Rectal smooth muscle tissue (tissue), 1 donor: ENCODE results near the gene MALL.
"Not testable (repeated sequence)": the region's sequence is repeated elsewhere in the genome, so short reads cannot be mapped to it uniquely, and the experiment has no call there.

Source experiments
- H3K27ac ChIP-seq: one replicate; pipeline ENCODE4 v1.7.0; 2013; ENCODE audit warnings: low read depth, low read length, inconsistent platforms
- H3K27me3 ChIP-seq: one replicate; pipeline ENCODE4 v1.7.0; 2013; ENCODE audit warnings: low read length; ENCODE audit not compliant: control insufficient read depth, insufficient read depth
- H3K36me3 ChIP-seq: one replicate; pipeline ENCODE4 v1.7.0; 2013; ENCODE audit warnings: low read length; ENCODE audit not compliant: control insufficient read depth, insufficient read depth
- H3K4me1 ChIP-seq: one replicate; pipeline ENCODE4 v1.7.0; 2013; ENCODE audit warnings: low read length; ENCODE audit not compliant: control insufficient read depth, insufficient read depth
- H3K4me3 ChIP-seq: one replicate; pipeline ENCODE4 v1.7.0; 2013; ENCODE audit warnings: low read length
- H3K9ac ChIP-seq: one replicate; pipeline ENCODE4 v1.7.0; 2013; ENCODE audit warnings: low read length

Gene MALL

GRCh38 chr2:110100880-110101279 lies 14.7 kb downstream of the MALL start:
- not testable (repeated sequence) for H3K27ac ChIP-seq, H3K4me1 ChIP-seq, H3K36me3 ChIP-seq, H3K27me3 ChIP-seq, H3K9ac ChIP-seq
- peak overlapping the region; percentile 9 for H3K4me3 ChIP-seq

GRCh38 chr2:110100480-110100879 lies 15.1 kb downstream of the MALL start:
- H3K4me1 ChIP-seq = peaks cover 3% of the 10 kb centered on the region
- no peak overlapping the region for H3K9ac ChIP-seq
- no peak overlapping the region for H3K27ac ChIP-seq
- H3K36me3 ChIP-seq = no peaks in the 10 kb centered on the region
- no peak overlapping the region for H3K4me3 ChIP-seq
- no peaks in the 10 kb centered on the region for H3K27me3 ChIP-seq

DNA sequence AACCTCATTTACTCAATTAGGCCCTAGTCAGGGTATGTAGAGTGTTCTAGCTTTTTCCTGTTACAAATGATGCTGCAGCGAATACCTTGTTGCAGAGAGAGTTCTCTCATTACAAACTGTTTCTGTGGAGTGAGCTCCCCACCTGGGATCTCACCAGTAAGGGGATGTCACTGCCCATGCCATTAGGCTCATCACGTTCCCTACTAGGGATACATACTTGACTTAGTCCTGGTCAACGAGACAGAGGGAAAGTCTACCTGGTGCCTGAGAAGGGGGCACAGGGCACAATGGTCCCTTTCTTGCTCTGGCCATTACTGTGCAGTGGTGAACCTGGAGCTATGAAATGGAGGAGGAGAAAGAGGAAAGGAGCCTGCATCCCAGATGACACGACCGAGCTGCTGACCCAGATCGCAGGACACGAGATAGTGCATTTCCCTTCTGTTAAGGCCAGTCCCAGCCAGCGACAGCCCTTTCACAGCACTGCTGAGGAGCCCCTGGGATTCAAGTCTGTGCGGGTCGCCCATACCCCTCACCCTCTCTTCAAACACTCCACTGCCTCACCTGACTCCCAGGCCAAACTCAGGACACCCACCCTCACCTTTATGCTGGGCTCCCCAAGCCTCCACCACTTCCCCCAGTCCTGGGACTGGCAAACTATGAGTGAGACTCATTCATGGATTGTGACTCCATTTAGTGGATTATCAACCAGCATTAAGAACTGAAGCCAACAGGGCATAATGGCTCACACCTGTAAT lies 16.0 kb downstream of the MALL start:
- Histone ChIP-seq H3K36me3 (no peaks in the 10 kb centered on the region), H3K4me3 (no peak overlapping the region), H3K4me1 (peaks cover 3% of the 10 kb centered on the region), H3K9ac (no peak overlapping the region), H3K27me3 (no peaks in the 10 kb centered on the region), H3K27ac (no peak overlapping the region)

DNA sequence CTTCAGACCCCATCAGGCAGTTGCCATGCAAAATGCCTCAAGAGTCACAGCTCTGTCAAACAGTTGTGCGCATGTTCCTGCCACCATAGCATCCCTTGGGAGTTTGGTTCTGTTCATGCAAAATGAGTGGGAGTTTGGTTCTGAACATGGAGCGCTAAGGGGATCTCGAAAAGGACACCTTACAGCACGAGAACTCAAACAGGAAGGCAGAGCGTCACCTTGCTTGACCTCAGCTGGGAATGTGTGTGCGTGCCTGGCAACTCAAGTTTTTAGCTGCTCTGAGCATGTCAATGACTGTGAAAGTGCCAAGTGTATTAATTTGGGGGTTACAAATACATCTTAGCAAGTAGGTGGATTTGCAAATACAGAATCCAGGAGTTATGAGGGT lies 16.6 kb downstream of the MALL start:
- Histone ChIP-seq H3K4me1 (peaks cover 3% of the 10 kb centered on the region), H3K9ac (no peak overlapping the region), H3K4me3 (no peak overlapping the region), H3K36me3 (no peaks in the 10 kb centered on the region), H3K27ac (no peak overlapping the region), H3K27me3 (no peaks in the 10 kb centered on the region)

GRCh38 chr2:110097506-110098220 lies 18.0 kb downstream of the MALL start:
- H3K27ac ChIP-seq = no peak overlapping the region
- H3K4me3 ChIP-seq = no peak overlapping the region
- no peaks in the 10 kb centered on the region for H3K36me3 ChIP-seq
- H3K27me3 ChIP-seq = no peaks in the 10 kb centered on the region
- H3K9ac ChIP-seq = no peak overlapping the region
- H3K4me1 ChIP-seq = peaks cover 3% of the 10 kb centered on the region

DNA sequence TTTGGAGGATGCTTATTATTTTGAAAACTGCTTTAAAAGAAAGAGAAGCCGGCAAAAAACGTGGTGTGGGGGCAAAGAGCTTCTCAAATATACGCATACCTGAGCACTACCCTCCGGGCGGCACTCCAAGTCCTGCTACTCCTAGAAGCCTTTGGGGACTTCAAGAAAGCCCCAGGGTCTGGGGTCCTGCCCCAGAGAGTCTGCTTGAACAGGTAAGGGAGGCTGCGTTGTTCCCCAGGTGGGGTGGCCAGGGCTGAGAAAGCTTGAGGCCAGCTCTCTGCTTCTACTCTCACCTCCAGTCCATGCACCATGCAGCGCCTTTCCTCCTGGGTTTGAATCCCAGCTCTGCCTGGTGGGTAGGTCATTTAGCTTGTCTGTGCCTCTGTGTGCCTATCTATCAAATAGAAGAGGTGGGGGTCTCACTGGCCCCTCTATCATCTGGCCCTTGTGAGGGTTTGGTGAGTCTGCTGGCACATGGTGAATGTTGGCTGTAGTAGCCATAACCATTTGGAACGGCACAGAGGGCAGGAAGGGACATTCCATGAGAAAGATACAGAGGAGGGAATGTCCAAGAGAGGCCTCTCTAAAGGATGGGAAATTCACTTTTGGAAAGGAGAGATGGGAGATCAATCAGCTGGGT lies 19.5 kb downstream of the MALL start:
- Histone ChIP-seq H3K4me3 (no peak overlapping the region), H3K27me3 (no peaks in the 10 kb centered on the region), H3K36me3 (no peaks in the 10 kb centered on the region), H3K9ac (no peak overlapping the region), H3K27ac (no peak overlapping the region), H3K4me1 (no peaks in the 10 kb centered on the region)

DNA sequence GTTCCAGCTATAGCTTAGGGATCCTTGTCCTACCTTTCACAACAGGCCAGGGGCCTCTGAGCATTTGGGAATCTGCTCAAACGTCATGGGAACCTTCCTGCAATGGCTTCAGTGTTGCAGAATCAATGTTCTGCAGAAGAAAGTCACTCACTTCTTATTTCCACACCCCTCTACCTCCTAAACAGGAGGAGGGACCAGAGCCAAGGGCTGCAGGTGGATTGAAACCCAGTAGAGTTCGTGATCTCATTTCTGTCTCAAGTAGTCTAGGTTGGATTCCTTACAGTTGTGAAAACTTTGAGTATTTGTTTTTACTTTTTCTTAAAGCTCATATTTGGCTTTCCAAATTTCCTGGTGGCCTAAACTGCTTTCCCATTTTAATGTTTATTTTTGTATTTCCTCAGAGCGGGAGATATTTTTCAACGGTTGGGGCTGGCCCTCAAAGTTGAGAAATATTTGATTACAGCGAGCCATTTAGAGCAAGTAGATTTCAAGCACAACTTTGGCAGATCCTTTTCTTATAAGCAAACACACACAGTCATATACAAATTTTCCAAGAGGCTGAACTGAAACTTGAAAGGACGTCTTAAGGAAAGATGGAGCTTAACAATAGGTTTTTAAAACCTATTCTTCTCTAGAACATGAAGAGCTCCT lies 20.6 kb downstream of the MALL start:
- H3K27me3 ChIP-seq, H3K4me3 ChIP-seq, H3K36me3 ChIP-seq, H3K9ac ChIP-seq, H3K27ac ChIP-seq, H3K4me1 ChIP-seq: not testable (repeated sequence)

DNA sequence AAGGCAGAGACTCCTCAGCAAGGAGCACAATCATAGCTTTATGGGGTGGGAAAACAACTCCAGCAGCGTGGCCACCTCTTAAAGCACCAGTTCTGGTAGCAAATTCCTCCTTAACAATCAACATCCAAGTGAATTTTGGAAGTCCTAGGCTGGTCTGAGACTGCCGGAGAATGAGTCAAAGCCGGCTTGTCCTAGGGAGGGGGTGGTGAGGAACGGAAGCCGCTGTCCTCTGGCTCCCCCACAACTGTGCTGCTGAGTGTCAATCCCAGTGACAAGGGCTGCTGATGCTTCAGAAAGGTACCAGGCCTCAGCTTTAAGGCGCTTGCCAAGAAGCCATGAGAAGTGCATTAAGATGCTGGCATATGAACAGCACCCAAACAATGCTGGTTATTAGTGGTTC lies 21.7 kb downstream of the MALL start:
- H3K36me3 ChIP-seq, H3K27me3 ChIP-seq, H3K4me1 ChIP-seq, H3K9ac ChIP-seq, H3K4me3 ChIP-seq, H3K27ac ChIP-seq: not testable (repeated sequence)

DNA sequence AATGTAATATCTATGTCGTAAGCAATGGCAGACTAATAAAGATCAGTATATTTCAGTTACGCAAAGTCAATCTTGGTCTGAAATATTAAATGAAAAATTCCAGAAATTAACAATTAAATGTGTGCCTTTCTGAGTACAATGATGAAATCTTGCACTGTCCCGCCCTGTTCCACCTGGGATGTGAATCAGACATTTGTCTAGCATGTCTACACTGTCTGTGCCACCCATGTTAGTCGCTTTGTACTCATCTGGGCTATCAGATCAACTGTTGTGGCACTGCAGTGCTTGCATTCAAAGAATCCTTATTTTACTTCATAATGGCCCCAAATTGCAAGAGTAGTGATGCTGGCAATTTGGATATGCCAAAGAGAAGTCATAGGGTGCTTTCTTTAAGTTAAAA lies 25.5 kb downstream of the MALL start:
- H3K36me3 ChIP-seq, H3K9ac ChIP-seq, H3K27me3 ChIP-seq, H3K4me1 ChIP-seq, H3K27ac ChIP-seq, H3K4me3 ChIP-seq: not testable (repeated sequence)

DNA sequence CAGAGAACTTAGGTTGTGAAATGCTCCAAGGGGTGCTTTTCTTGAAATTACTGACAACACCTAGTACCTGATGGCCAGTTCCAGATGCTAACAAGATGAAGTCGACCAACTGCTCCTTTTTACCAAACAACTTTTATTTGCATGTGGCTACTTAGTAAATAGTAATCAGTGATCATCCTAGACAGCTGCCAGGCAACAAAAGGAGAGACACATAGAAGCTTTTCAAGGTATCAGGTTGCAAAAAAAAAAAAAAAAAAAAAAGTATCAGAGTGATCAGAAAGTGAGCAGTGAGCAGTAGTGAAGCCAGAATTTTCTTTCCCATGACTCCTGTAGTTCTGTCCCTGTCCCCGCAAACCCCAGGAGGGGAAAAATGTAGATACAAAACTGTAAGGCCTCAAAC lies 31.9 kb downstream of the MALL start:
- H3K27ac ChIP-seq, H3K9ac ChIP-seq, H3K27me3 ChIP-seq, H3K4me3 ChIP-seq, H3K4me1 ChIP-seq, H3K36me3 ChIP-seq: not testable (repeated sequence)

DNA sequence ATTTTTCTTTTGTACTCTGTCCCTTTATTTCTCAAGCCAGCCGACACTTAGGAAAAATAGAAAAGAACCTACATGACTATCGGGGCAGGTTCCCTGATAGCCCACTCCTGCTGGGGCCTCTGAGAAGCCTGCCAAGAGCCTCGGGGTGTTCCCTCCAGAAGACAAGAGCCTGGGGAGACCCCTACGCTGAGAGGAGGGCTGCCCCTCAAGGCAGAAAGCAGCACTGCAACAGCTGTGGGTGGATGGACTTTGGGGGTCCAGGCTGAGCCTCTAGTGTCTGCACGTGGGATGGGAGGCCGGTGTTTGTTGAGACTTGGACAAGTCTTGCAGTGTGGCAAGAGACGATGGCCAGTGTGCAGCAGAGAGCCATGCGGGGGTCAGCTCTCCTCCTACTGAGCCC lies 32.5 kb downstream of the MALL start:
- not testable (repeated sequence) for H3K36me3 ChIP-seq, H3K9ac ChIP-seq, H3K27me3 ChIP-seq, H3K4me1 ChIP-seq, H3K4me3 ChIP-seq, H3K27ac ChIP-seq

GRCh38 chr2:110078104-110078503 lies 37.5 kb downstream of the MALL start:
- not testable (repeated sequence) for H3K36me3 ChIP-seq, H3K27ac ChIP-seq, H3K9ac ChIP-seq, H3K27me3 ChIP-seq, H3K4me1 ChIP-seq, H3K4me3 ChIP-seq
